Keratinocyte (primary cell): ENCODE data around the gene ACVR1B. TPM values are rescaled to one million over a fixed set of nuclear protein-coding genes. Genes with fewer than 3 reads are reported as not detected.

ENCODE experiments used
- DNase-seq: peaks from one replicate; pipeline ENCODE4 v3.0.0-alpha.2; 2011; ENCODE audit warnings: low read depth, missing footprints, low spot score
- FAIRE-seq: peaks from 2 replicates; lab custom pipeline; 2011; peaks lifted over from hg19 to GRCh38; lab: Jason Lieb, UNC
- H2AFZ ChIP-seq: 2 replicates; pipeline ENCODE4 v1.6.0; 2012; ENCODE audit warnings: low read length, control low read depth, inconsistent platforms; ENCODE audit not compliant: control insufficient read depth
- H3K27ac ChIP-seq: 2 replicates; pipeline ENCODE4 v1.5.1; 2011; ENCODE audit warnings: low read length; ENCODE audit not compliant: control insufficient read depth, insufficient read depth
- H3K27me3 ChIP-seq: 3 replicates; pipeline ENCODE4 v1.6.0; 2011; ENCODE audit warnings: low read length; ENCODE audit not compliant: control insufficient read depth, insufficient read depth; ENCODE audit errors: extremely low read depth
- H3K36me3 ChIP-seq, 2 experiments: 2 replicates in 1 of 2; 3 replicates in 1 of 2; pipeline ENCODE4 v1.5.1; 2011; ENCODE audit warnings: low read length in 2 of 2, mild to moderate bottlenecking in 1 of 2; ENCODE audit not compliant: control insufficient read depth in 2 of 2, insufficient read depth in 2 of 2; ENCODE audit errors: extremely low read depth in 1 of 2
- H3K4me1 ChIP-seq: 3 replicates; pipeline ENCODE4 v1.5.1; 2011; ENCODE audit warnings: low read length; ENCODE audit not compliant: control insufficient read depth, insufficient read depth; ENCODE audit errors: extremely low read depth
- H3K4me2 ChIP-seq: 3 replicates; pipeline ENCODE4 v1.6.0; 2011; ENCODE audit warnings: low read depth, low read length; ENCODE audit not compliant: control insufficient read depth, insufficient read depth; ENCODE audit errors: extremely low read depth
- H3K4me3 ChIP-seq, 3 experiments: fragments of 200-600 bp in 1 of 3; sonication (generic) in 1 of 3; 2 replicates in 2 of 3; 3 replicates in 1 of 3; pipeline ENCODE4 v1.5.1; 2011 to 2016; ENCODE audit warnings: low read length in 3 of 3, mild to moderate bottlenecking in 3 of 3, control low read depth in 2 of 3, inconsistent platforms in 1 of 3, low read depth in 1 of 3, mixed read lengths in 1 of 3, mixed run types in 1 of 3, moderate library complexity in 1 of 3; ENCODE audit not compliant: control insufficient read depth in 2 of 3, insufficient read depth in 2 of 3; ENCODE audit errors: extremely low read depth in 1 of 3
- H3K79me2 ChIP-seq: 2 replicates; pipeline ENCODE4 v1.6.0; 2012; ENCODE audit warnings: low read length; ENCODE audit not compliant: control insufficient read depth, insufficient read depth
- H3K9ac ChIP-seq: 3 replicates; pipeline ENCODE4 v1.6.0; 2011; ENCODE audit warnings: low read length; ENCODE audit not compliant: control insufficient read depth, insufficient read depth; ENCODE audit errors: extremely low read depth
- H3K9me1 ChIP-seq: 3 replicates; pipeline ENCODE4 v1.6.0; 2011; ENCODE audit warnings: low read length; ENCODE audit not compliant: control insufficient read depth, insufficient read depth; ENCODE audit errors: extremely low read depth
- H3K9me3 ChIP-seq: 2 replicates; pipeline ENCODE4 v1.5.1; 2012; ENCODE audit warnings: low read depth, low read length; ENCODE audit not compliant: control insufficient read depth
- H4K20me1 ChIP-seq: 3 replicates; pipeline ENCODE4 v1.6.0; 2011; ENCODE audit warnings: low read length; ENCODE audit not compliant: control insufficient read depth, insufficient read depth; ENCODE audit errors: extremely low read depth
- CTCF ChIP-seq, 3 experiments: IDR thresholded peaks in 1 of 3; conservative IDR thresholded peaks in 1 of 3; optimal IDR thresholded peaks in 1 of 3; 2 replicates in 2 of 3; 3 replicates in 1 of 3; pipeline versions ENCODE3 to v1.5.1; 2011; ENCODE audit warnings: low read length in 3 of 3, mild to moderate bottlenecking in 3 of 3, moderate library complexity in 2 of 3, control low read depth in 1 of 3, inconsistent platforms in 1 of 3; ENCODE audit not compliant: insufficient read depth in 2 of 3; ENCODE audit errors: extremely low read depth in 1 of 3
- EZH2 ChIP-seq: IDR thresholded peaks from one replicate; pipeline ENCODE4 v1.6.1; 2012; ENCODE audit warnings: inconsistent platforms, mild to moderate bottlenecking, low read length, moderate library complexity
- dilution Hi-C: fragments of 300-500 bp; cut with MboI; formaldehyde crosslinking; loops from one replicate; pipeline ENCODE4 v1.7.0; 2020; ENCODE audit warnings: low sequenced_read_pairs; ENCODE audit not compliant: extremely low pct_ligation_motif_present
- polyA plus RNA-seq, 5 experiments: library from polyadenylated mRNA; depleted of rRNA in 3 of 5; stranded (reverse) in 3 of 5; stranded (forward) in 1 of 5; unstranded in 1 of 5; fragments of >200 nt; gene quantifications; 1 replicate in 1 of 5; 2 replicates in 3 of 5; 3 replicates in 1 of 5; pipeline versions ENCODE4 v1.2.1 to v1.2.3, GENCODE V29; 2011 to 2012; ENCODE audit warnings: missing spikeins in 2 of 5, low read depth in 1 of 5, low replicate concordance in 1 of 5

The ACVR1B gene
- polyA plus RNA-seq, 1 donor (not counting 4 experiments of a cell fraction or from before 2014, with no cell fraction given): 12.7 TPM

GRCh38 chr12:52041035-52041434 is 89.5 kb downstream of the ACVR1B start:
- Histone ChIP-seq H3K9me3 (no peaks in the 10 kb centered on the region), H3K79me2 (no peaks in the 10 kb centered on the region), H3K9ac (no peak overlapping the region), H3K36me3 (no peaks in the 10 kb centered on the region), H3K27me3 (peaks cover 5% of the 10 kb centered on the region), H3K4me1 (peaks cover 8% of the 10 kb centered on the region), H4K20me1 (no peaks in the 10 kb centered on the region), H3K27ac (no peak overlapping the region), H3K9me1 (no peaks in the 10 kb centered on the region), H3K4me3 (no peak overlapping the region), H3K4me2 (no peak overlapping the region), H2AFZ (no peak overlapping the region)
- dilution Hi-C loops: no loop called here
- TF ChIP-seq CTCF (optimal IDR thresholded peaks at IDR 0.05 in 1 of 3, IDR thresholded peaks at IDR 0.05 in 1 of 3, conservative IDR thresholded peaks at IDR 0.05 in 1 of 3; ENCODE audit: extremely low read depth in 1 of 3, insufficient read depth in 2 of 3, low read length in 3 of 3): no peak
- no peak for TF ChIP-seq EZH2
- no peak for DNase-seq
- FAIRE-seq: no peak

GRCh38 chr12:52041695-52042123 is 90.2 kb downstream of the ACVR1B start:
- peaks cover 2% of the 10 kb centered on the region for H3K4me1 ChIP-seq
- H3K4me2 ChIP-seq: no peak overlapping the region
- H3K9ac ChIP-seq: no peak overlapping the region
- H3K27ac ChIP-seq: no peak overlapping the region
- dilution Hi-C loops: no loop called here
- H3K36me3 ChIP-seq: no peaks in the 10 kb centered on the region
- FAIRE-seq (no peak), DNase-seq (no peak)
- H2AFZ ChIP-seq: no peak overlapping the region
- no peaks in the 10 kb centered on the region for H3K79me2 ChIP-seq
- TF ChIP-seq EZH2 (no peak), CTCF (optimal IDR thresholded peaks at IDR 0.05 in 1 of 3, IDR thresholded peaks at IDR 0.05 in 1 of 3, conservative IDR thresholded peaks at IDR 0.05 in 1 of 3; ENCODE audit: extremely low read depth in 1 of 3, insufficient read depth in 2 of 3, low read length in 3 of 3) (no peak)
- no peaks in the 10 kb centered on the region for H4K20me1 ChIP-seq
- no peaks in the 10 kb centered on the region for H3K9me3 ChIP-seq
- no peaks in the 10 kb centered on the region for H3K27me3 ChIP-seq
- no peak overlapping the region for H3K4me3 ChIP-seq
- H3K9me1 ChIP-seq: no peaks in the 10 kb centered on the region
